ENCODE data around the gene B4GALT6. TPM values are rescaled to one million over a fixed set of nuclear protein-coding genes. Genes with fewer than 3 reads are reported as not detected.
A peak's percentile ranks its signal among the peaks of the same experiment; 100 is the strongest.

Gene B4GALT6
- total and polyA plus RNA-seq, 2 of the 8 experiments (the other 6 are each of a cell fraction or from before 2014, with no cell fraction given): 6.3 to 41.5 TPM

GRCh38 chr18:31680433-31680811 lies 4.0 kb downstream of the B4GALT6 start:
- H3K79me1 ChIP-seq (ENCODE audit: low read depth, low read length): peaks cover 11% of the 10 kb centered on the region
- H4K5ac ChIP-seq (ENCODE audit: insufficient read length, low read depth, low read length): no peak overlapping the region
- CTCF ChIA-PET (ENCODE audit: partially characterized antibody): interaction anchor here (0.8 to 3.0 kb wide), 21 partner anchors 8 to 117 kb away, joined by 3 to 22 read pairs (median 4); partner anchors contain the start of gene TTR
- peak overlapping the region; percentile 9 to 18; a peak in 1 of 4 replicates for H3K4me2 ChIP-seq (ENCODE audit: insufficient read depth in 1 of 2, low read depth in 2 of 2, low read length in 2 of 2)
- H4K20me1 ChIP-seq (replicated peaks in 1 of 2; ENCODE audit: control insufficient read depth in 1 of 2, insufficient read depth in 2 of 2, low read length in 2 of 2): peaks cover 0 to 1% of the 10 kb centered on the region in 2 experiments
- no peak overlapping the region for H2BK20ac ChIP-seq (ENCODE audit: low read length)
- no peaks in the 10 kb centered on the region for H3K9me3 ChIP-seq (ENCODE audit: insufficient read depth in 2 of 2, low read depth in 1 of 2, low read length in 1 of 2)
- no peak overlapping the region for H2BK12ac ChIP-seq (ENCODE audit: low read depth, low read length)
- H4K8ac ChIP-seq (ENCODE audit: extremely low read depth, insufficient read depth, low read length): no peak overlapping the region
- FAIRE-seq (no peak), DNase-seq (ENCODE audit: low read depth in 1 of 2, low spot score in 2 of 2) (no peak)
- no peak overlapping the region for H3K27ac ChIP-seq (ENCODE audit: low read depth, low read length)
- H3K79me2 ChIP-seq (ENCODE audit: control insufficient read depth in 1 of 2, insufficient read depth in 2 of 2, low read length in 2 of 2): peaks cover 9 to 88% of the 10 kb centered on the region in 2 experiments; a peak in 3 of 4 replicates
- no peak overlapping the region for H3K4ac ChIP-seq (replicated peaks; ENCODE audit: insufficient read length, low read depth, low read length)
- H2AFZ ChIP-seq (ENCODE audit: low read length): no peak overlapping the region
- no peak overlapping the region for H2BK5ac ChIP-seq (ENCODE audit: low read depth, low read length)
- H3K36me3 ChIP-seq (ENCODE audit: control insufficient read depth in 2 of 4, insufficient read depth in 4 of 4, low read length in 3 of 4): no peaks in the 10 kb centered on the region
- H3K56ac ChIP-seq (replicated peaks; ENCODE audit: insufficient read length, low read depth, low read length): no peak overlapping the region
- H3K18ac ChIP-seq (ENCODE audit: extremely low read depth, low read length): no peak overlapping the region
- H2BK15ac ChIP-seq (ENCODE audit: low read length): no peak overlapping the region
- H3K9ac ChIP-seq (replicated peaks in 1 of 4; ENCODE audit: extremely low read depth in 1 of 4, low read depth in 3 of 4, low read length in 3 of 4): no peak overlapping the region
- peaks cover 5 to 20% (median 15%) of the 10 kb centered on the region in 4 experiments for H3K4me1 ChIP-seq (replicated peaks in 1 of 4; ENCODE audit: control insufficient read depth in 3 of 4, insufficient read depth in 4 of 4, low read length in 3 of 4)
- WGBS, 2 experiments (ENCODE audit: extremely low coverage in 1 of 2, insufficient coverage in 1 of 2, insufficient read length in 1 of 2, insufficient replicate concordance in 2 of 2, low coverage in 1 of 2, low lambda C conversion rate in 2 of 2, missing lambda C conversion rate in 1 of 2): 67% methylated on average over 1 of the region's 1 CpG; no CpG with 5 or more reads in 1 of the 2 experiments
- H3K4me3 ChIP-seq (ENCODE audit: extremely low read depth in 1 of 4, insufficient read depth in 2 of 4, low read depth in 3 of 4, low read length in 4 of 4): no peak overlapping the region
- H3K23ac ChIP-seq (ENCODE audit: insufficient read length): no peak overlapping the region
- POLR2A ChIA-PET (ENCODE audit: partially characterized antibody): interaction anchor here (0.7 to 1.4 kb wide), 4 partner anchors 10 to 52 kb away, joined by 3 to 4 read pairs (median 4); no protein-coding TSS in a partner anchor
- no peaks in the 10 kb centered on the region for H3K27me3 ChIP-seq (replicated peaks in 1 of 4; ENCODE audit: control insufficient read depth in 3 of 4, extremely low read depth in 1 of 4, insufficient read depth in 3 of 4, low read length in 3 of 4)
- no peak overlapping the region for H2BK120ac ChIP-seq (replicated peaks; ENCODE audit: low read depth, low read length)
- peaks cover 4% of the 10 kb centered on the region; the same call in 1 of the 2 replicates for H3K23me2 ChIP-seq (ENCODE audit: low read depth, low read length)
- no peak overlapping the region for H4K91ac ChIP-seq (replicated peaks; ENCODE audit: insufficient read length, low read length)
- H3K14ac ChIP-seq (ENCODE audit: insufficient read length): no peak overlapping the region
- no peak overlapping the region for H2AK5ac ChIP-seq (ENCODE audit: low read depth, low read length)
- no peak for TF ChIP-seq RBBP5 (IDR thresholded peaks at IDR 0.05; ENCODE audit: borderline replicate concordance, low read depth, low read length)
- no peak for TF ChIP-seq BCL11A (IDR thresholded peaks at IDR 0.05; ENCODE audit: low read depth in 2 of 2, low read length in 2 of 2)
- TF ChIP-seq CHD2 (IDR thresholded peaks at IDR 0.05; ENCODE audit: low read length): no peak
- TF ChIP-seq CREB1 (IDR thresholded peaks at IDR 0.05): no peak
- TF ChIP-seq SRF (IDR thresholded peaks at IDR 0.05; ENCODE audit: low read depth, low read length): no peak
- no peak for TF ChIP-seq POLR2AphosphoS5 (IDR thresholded peaks at IDR 0.05; ENCODE audit: low read depth, low read length)
- TF ChIP-seq YY1 (IDR thresholded peaks at IDR 0.05; ENCODE audit: low read depth, low read length): no peak
- TF ChIP-seq ZNF274 (IDR thresholded peaks at IDR 0.05; ENCODE audit: borderline replicate concordance, extremely low read depth, low read length): no peak
- TF ChIP-seq SUZ12 (IDR thresholded peaks at IDR 0.05; ENCODE audit: low read length): no peak
- TF ChIP-seq EGR1 (IDR thresholded peaks at IDR 0.05; ENCODE audit: borderline replicate concordance, low read depth, low read length): no peak
- TF ChIP-seq MAFK (IDR thresholded peaks at IDR 0.05; ENCODE audit: low read depth, low read length): no peak
- TF ChIP-seq SIRT6 (IDR thresholded peaks at IDR 0.05; ENCODE audit: low read length): no peak
- no peak for TF ChIP-seq TAF1 (IDR thresholded peaks at IDR 0.05; ENCODE audit: low read depth, low read length)
- no peak for TF ChIP-seq SAP30 (IDR thresholded peaks at IDR 0.05; ENCODE audit: insufficient read depth, insufficient replicate concordance, low read length)
- no peak for TF ChIP-seq HDAC2 (IDR thresholded peaks at IDR 0.05; ENCODE audit: borderline replicate concordance in 1 of 2, low read depth in 2 of 2, low read length in 2 of 2)
- no peak for TF ChIP-seq POLR2A (IDR thresholded peaks at IDR 0.05; ENCODE audit: control extremely low read depth in 1 of 2, low read depth in 2 of 2, low read length in 2 of 2)

Data from H1 (cell line).